Measurements from ENCODE around the gene G0S2.
"Not testable (repeated sequence)": the region's sequence is repeated elsewhere in the genome, so short reads cannot be mapped to it uniquely, and the experiment has no call there.

DNA sequence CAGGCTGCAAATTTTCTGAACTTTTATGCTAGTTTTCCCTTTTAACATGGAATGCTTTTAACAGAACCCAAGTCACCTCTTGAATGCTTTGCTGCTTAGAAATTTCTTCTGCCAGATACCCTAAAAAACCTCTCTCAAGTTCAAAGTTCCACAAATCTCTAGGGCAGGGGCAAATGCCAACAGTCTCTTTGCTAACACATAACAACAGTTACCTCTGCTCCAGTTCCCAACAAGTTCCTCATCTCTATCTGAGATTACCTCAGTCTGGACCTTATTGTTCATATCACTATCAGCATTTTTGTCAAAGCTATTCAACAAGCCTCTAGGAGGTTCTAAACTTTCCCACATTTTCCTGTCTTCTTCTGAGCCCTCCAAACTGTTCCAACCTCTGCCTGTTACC is 25.5 kb downstream of the G0S2 start:
- TF ChIP-seq POLR2A (IDR thresholded peaks at IDR 0.05; ENCODE audit: low read depth, low read length); POLR2AphosphoS5 (IDR thresholded peaks at IDR 0.05; ENCODE audit: low read depth, low read length); TAF1 (IDR thresholded peaks at IDR 0.05; ENCODE audit: borderline replicate concordance, low read depth, low read length): not testable (repeated sequence)

Data from GM12892 (cell line).